Ishikawa (cell line): Measurements from ENCODE around the gene MARCKSL1.

Source experiments
- CEBPB ChIP-seq: IDR thresholded peaks from 2 replicates; pipeline ENCODE4 v1.6.1; 2012
- CREB1 ChIP-seq: IDR thresholded peaks from 2 replicates; pipeline ENCODE4 v1.6.1; 2012; ENCODE audit warnings: low read depth
- EGR1 ChIP-seq: IDR thresholded peaks from 2 replicates; pipeline ENCODE4 v1.6.1; 2012
- EP300 ChIP-seq: IDR thresholded peaks from 2 replicates; pipeline ENCODE4 v1.6.1; 2012; ENCODE audit warnings: borderline replicate concordance
- FOXM1 ChIP-seq: IDR thresholded peaks from 2 replicates; pipeline ENCODE4 v1.6.1; 2012; ENCODE audit warnings: low read depth, borderline replicate concordance
- NFIC ChIP-seq: IDR thresholded peaks from 2 replicates; pipeline ENCODE4 v1.6.1; 2012
- RAD21 ChIP-seq: IDR thresholded peaks from 2 replicates; pipeline ENCODE4 v1.6.1; 2012; ENCODE audit warnings: low read depth
- TAF1 ChIP-seq: IDR thresholded peaks from 2 replicates; pipeline ENCODE4 v1.6.1; 2012; ENCODE audit warnings: low read depth, mild to moderate bottlenecking
- TCF12 ChIP-seq: IDR thresholded peaks from 2 replicates; pipeline ENCODE4 v1.6.1; 2012; ENCODE audit warnings: low read depth
- TEAD4 ChIP-seq: IDR thresholded peaks from 2 replicates; pipeline ENCODE4 v1.6.1; 2012
- YY1 ChIP-seq: IDR thresholded peaks from 2 replicates; pipeline ENCODE4 v1.6.1; 2012; ENCODE audit warnings: low read depth
- ZBTB7A ChIP-seq: IDR thresholded peaks from 2 replicates; pipeline ENCODE4 v1.6.1; 2012; ENCODE audit warnings: low read depth
- TF ChIP-seq, protein P1 (sequence below): IDR thresholded peaks from 2 replicates; pipeline ENCODE4 v1.6.1; 2012; ENCODE audit warnings: low read depth, mild to moderate bottlenecking
- TF ChIP-seq, protein P2 (sequence below): IDR thresholded peaks from 2 replicates; pipeline ENCODE4 v1.6.1; 2012
- TF ChIP-seq, protein P3 (sequence below): IDR thresholded peaks from 2 replicates; pipeline ENCODE4 v1.6.1; 2012

Gene MARCKSL1

DNA sequence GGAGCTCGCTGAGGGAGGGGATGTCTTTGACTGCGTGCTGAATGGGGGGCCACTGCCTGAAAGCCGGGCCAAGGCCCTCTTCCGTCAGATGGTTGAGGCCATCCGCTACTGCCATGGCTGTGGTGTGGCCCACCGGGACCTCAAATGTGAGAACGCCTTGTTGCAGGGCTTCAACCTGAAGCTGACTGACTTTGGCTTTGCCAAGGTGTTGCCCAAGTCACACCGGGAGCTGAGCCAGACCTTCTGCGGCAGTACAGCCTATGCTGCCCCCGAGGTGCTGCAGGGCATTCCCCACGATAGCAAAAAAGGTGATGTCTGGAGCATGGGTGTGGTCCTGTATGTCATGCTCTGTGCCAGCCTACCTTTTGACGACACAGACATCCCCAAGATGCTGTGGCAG lies 27.7 kb upstream of the MARCKSL1 start:
- no peak for TF ChIP-seq NFIC
- TF ChIP-seq, protein P1, sequence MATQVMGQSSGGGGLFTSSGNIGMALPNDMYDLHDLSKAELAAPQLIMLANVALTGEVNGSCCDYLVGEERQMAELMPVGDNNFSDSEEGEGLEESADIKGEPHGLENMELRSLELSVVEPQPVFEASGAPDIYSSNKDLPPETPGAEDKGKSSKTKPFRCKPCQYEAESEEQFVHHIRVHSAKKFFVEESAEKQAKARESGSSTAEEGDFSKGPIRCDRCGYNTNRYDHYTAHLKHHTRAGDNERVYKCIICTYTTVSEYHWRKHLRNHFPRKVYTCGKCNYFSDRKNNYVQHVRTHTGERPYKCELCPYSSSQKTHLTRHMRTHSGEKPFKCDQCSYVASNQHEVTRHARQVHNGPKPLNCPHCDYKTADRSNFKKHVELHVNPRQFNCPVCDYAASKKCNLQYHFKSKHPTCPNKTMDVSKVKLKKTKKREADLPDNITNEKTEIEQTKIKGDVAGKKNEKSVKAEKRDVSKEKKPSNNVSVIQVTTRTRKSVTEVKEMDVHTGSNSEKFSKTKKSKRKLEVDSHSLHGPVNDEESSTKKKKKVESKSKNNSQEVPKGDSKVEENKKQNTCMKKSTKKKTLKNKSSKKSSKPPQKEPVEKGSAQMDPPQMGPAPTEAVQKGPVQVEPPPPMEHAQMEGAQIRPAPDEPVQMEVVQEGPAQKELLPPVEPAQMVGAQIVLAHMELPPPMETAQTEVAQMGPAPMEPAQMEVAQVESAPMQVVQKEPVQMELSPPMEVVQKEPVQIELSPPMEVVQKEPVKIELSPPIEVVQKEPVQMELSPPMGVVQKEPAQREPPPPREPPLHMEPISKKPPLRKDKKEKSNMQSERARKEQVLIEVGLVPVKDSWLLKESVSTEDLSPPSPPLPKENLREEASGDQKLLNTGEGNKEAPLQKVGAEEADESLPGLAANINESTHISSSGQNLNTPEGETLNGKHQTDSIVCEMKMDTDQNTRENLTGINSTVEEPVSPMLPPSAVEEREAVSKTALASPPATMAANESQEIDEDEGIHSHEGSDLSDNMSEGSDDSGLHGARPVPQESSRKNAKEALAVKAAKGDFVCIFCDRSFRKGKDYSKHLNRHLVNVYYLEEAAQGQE, result no peak
- no peak for TF ChIP-seq ZBTB7A
- no peak for TF ChIP-seq TAF1
- TF ChIP-seq, protein P2, sequence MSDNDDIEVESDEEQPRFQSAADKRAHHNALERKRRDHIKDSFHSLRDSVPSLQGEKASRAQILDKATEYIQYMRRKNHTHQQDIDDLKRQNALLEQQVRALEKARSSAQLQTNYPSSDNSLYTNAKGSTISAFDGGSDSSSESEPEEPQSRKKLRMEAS, result no peak
- TF ChIP-seq, protein P3, sequence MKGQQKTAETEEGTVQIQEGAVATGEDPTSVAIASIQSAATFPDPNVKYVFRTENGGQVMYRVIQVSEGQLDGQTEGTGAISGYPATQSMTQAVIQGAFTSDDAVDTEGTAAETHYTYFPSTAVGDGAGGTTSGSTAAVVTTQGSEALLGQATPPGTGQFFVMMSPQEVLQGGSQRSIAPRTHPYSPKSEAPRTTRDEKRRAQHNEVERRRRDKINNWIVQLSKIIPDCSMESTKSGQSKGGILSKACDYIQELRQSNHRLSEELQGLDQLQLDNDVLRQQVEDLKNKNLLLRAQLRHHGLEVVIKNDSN, result no peak
- no peak for TF ChIP-seq YY1
- TF ChIP-seq EP300, result no peak
- TF ChIP-seq CEBPB, result no peak
- no peak for TF ChIP-seq FOXM1
- TF ChIP-seq RAD21, result no peak
- TF ChIP-seq TEAD4, result no peak
- no peak for TF ChIP-seq TCF12
- no peak for TF ChIP-seq EGR1
- no peak for TF ChIP-seq CREB1

DNA sequence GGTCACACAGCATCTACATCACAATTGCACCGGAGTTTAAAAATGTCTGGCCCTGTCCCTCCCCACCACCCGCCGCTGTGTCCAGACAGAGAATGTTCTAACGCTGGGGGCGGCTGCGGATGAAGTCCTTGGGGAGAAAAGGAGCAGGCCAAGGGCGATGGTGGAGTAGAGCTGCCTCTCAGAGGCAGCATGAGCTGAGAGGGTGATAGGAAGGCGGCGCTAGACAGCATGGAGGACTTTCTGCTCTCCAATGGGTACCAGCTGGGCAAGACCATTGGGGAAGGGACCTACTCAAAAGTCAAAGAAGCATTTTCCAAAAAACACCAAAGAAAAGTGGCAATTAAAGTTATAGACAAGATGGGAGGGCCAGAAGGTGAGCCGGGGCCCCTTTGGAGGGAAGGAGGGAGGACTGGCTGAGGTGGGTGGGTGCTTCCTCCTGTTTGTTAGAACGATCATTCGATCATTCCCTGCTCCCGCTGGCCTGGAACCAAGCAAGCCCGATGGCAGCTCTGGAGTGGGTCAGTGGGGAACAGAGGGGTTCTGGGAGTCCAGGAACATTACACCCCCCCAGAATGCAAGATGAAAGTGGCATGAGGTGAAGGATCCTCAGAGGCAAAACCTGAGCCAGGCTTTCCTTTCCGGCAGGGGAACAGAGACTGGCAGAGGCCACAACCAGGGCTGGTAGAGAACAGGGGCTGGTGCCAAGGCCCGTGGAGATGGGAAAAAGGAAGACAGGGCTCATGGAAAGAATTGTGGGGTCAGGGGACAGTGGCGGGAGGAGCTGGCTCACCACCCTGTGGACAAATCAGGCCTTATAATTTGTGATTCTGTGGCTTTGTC lies 26.7 kb upstream of the MARCKSL1 start, which contains the start of the genes FAM229A and TSSK3:
Gene FAM229A, minus strand, starts transcription at position 12 of the 840 bp plus-strand sequence. CDS start 394 bp downstream, outside the sequence.
Gene TSSK3, plus strand, starts transcription at position 66 of the 840 bp plus-strand sequence. Its CDS starts 163 bp downstream, at position 229.
- TF ChIP-seq RAD21 (no peak), TEAD4 (no peak), NFIC (no peak), FOXM1 (no peak), TCF12 (no peak), EP300 (no peak), CEBPB (no peak), ZBTB7A (no peak), CREB1 (no peak), YY1 (no peak)
- TF ChIP-seq, protein P1, result no peak
- TF ChIP-seq, protein P3, result no peak
- TF ChIP-seq, protein P2, result no peak

DNA sequence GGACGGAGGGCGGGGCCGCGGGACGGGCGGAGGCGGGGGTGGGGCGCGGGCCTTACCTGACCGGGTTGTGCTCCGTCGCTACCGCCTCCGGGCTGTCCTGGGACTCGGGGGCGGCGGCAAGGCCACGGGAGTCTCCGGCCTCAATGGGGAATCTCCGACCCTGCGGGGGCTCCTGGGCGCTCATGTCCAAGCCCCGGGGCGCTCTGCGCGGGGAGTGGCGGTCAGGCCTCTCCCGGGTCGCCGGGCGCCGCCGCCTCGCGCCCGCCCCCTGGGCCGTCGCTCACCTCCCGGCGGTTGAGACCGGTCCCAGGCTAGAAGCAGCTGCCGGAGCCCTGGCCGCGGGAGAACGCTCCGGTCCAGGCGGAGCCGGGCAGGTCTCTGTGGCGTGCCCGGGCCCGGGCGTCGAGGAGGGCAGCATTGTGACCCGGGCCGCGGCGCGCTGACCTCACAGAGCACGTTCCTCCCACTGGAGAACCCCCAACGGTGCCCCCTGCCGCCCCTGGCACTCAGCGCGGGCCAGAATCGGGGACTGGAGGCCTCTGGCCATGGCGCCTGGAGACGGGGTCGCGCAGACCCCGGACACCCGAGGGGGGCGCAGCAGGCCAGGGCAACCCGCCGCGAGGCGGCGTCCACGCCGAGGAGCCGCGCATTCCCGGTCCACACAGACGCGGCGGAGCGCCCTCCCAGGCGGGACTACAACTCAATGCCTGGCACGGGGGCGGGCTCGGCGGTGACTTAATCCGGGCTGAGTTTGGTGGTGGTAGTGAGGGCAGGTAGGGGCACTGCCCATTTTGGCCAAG lies 25.8 kb upstream of the MARCKSL1 start:
- TF ChIP-seq CEBPB (no peak), EGR1 (peak; percentile 35; the same call in 1 of the 2 replicates), ZBTB7A (peak; percentile 73), TCF12 (no peak), RAD21 (peak; percentile 7; the same call in 1 of the 2 replicates), NFIC (no peak), TAF1 (no peak), FOXM1 (no peak), CREB1 (no peak), YY1 (no peak), EP300 (no peak), TEAD4 (no peak)
- TF ChIP-seq, protein P2, result peak; percentile 84
- TF ChIP-seq, protein P1, result no peak
- TF ChIP-seq, protein P3, result no peak
